Left cardiac atrium (tissue), 4 donors: ENCODE measurements around the gene DOK3. TPM values are rescaled to one million over a fixed set of nuclear protein-coding genes. Genes with fewer than 3 reads are reported as not detected.
"Not testable (repeated sequence)": the region's sequence is repeated elsewhere in the genome, so short reads cannot be mapped to it uniquely, and the experiment has no call there.

Source experiments
- ATAC-seq, 2 donors: fragments of 200-7000 bp; cut with Tn5 transposase; one replicate each; pipeline ENCODE4 v1.9.1; 2020; ENCODE audit warnings: mild to moderate bottlenecking in 2 of 2, moderate library complexity in 2 of 2
- DNase-seq: peaks from one replicate; pipeline ENCODE4 v3.0.0-alpha.2; 2020
- intact Hi-C, 2 donors: fragments of 100-400 bp; cut with DNase I; formaldehyde crosslinking; loops; one replicate each; pipeline versions ENCODE4 v1.14.1 to v1.15.1; 2022 to 2023
- total RNA-seq, 2 donors: library from RNA; stranded (reverse); fragmentation: NEBNext Ultra II Directional; extraction: Animal tissue kit (Norgen Biotek cat#: 25700); gene quantifications; one replicate each; pipeline ENCODE4 v1.2.1, GENCODE V29; 2021
- donor health status: DM: no; HTN: yes; CAD: no.
- donor health status: DM: no; HTN: yes; CAD: no; lungs with severe emphysema.
- donor health status: DM: yes; HTN: yes; CAD: no.
- donor health status: Dilated cardiomyopathy.

The DOK3 gene
- total RNA-seq, 2 donors from 2014 or later, result 5.3 to 9.0 TPM

- ATAC-seq, result no peak
- intact Hi-C loops, result no loop called here
- DNase-seq, result no peak
Measured at GRCh38 chr5:177491429-177491945, 18.1 kb downstream of the DOK3 start.

GRCh38 chr5:177490992-177491391 is 18.6 kb downstream of the DOK3 start:
- ATAC-seq (no peak), DNase-seq (no peak)
- intact Hi-C loops, result no loop called here

DNA sequence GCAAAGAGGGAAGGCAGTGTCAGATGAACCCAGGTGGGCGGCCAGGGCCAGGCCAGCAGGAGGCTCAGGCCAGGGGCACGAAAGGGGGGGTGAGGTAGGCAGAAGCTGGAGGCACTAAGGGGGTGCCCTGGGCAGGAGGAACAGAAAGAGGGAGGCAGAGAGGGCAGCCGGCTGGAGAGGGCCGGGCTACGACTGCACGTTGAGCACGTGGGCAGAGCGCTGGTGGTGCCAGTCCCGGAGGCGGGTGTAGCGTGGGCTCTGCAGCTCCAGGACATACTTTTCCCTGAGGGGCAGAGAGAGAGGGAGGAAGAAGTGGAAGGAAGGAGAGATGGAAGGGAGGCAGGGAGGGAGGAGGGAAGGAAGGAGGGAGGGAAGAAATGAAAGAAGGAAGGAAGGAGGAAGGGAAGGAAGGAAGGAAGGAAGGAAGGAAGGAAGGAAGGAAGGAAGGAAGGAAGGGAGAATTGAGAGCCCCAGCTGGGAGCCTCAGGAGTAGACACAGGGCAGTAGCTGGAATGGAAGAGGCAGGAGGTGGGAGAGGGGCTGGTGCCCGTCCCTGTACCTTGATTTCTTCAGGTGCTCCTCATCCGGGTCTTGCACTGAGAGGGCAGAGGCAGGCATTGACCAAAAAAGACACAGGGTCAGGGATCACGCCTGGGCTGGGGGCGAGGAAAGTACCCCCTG is 19.2 kb downstream of the DOK3 start:
- no peak for DNase-seq
- no peak for ATAC-seq
- intact Hi-C loops, result no loop called here

GRCh38 chr5:177489119-177489716 is 20.4 kb downstream of the DOK3 start:
- ATAC-seq, result no peak
- intact Hi-C loops, result no loop called here
- DNase-seq, result no peak

DNA sequence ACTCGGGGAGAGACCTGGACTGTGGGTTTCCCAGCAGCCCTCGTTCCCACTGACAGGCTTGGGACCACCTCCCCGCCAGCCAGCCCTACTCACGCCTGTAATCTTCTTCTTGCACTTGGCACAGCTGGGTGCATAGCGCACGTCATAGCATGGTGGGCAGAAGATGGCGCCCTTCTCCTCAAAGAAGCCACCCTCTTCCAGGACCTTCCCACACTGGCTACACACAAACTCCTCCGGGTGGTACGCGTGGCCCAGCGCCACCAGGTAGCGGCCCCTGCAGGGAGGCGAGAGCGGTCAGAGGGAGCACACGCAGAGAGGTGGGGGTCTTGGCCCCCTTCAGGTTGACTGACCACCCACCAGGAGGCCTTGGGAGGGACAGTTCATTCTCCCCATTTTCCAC is 21.7 kb downstream of the DOK3 start:
- ATAC-seq (no peak), DNase-seq (no peak)
- intact Hi-C loops, result no loop called here

DNA sequence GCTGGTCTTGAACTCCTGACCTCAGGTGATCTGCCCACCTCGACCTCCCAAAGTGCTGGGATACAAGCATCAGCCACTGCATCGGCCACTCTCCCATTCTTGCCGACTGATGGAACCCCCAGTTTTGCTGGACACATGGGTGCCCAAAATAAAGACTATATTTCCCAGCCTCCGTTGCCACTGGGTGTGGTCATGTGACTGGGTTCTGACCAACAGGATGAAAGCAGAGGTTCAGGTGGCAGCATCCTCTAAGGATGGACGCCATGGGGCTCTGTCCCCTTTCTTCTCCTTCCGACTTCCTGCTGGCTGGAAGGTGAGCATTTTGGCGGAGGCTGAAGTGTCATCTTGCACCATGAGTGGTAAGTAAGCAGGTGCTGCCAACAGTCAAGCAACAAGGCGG is 22.5 kb downstream of the DOK3 start:
- ATAC-seq (no peak), DNase-seq (no peak)
- intact Hi-C loops, result no loop called here

- no peak for DNase-seq
- no peak for ATAC-seq
- intact Hi-C loops, result no loop called here
Measured at GRCh38 chr5:177486256-177486655, 23.4 kb downstream of the DOK3 start.

GRCh38 chr5:177485753-177486152 is 23.9 kb downstream of the DOK3 start:
- DNase-seq, intact Hi-C loops, ATAC-seq: not testable (repeated sequence)

DNA sequence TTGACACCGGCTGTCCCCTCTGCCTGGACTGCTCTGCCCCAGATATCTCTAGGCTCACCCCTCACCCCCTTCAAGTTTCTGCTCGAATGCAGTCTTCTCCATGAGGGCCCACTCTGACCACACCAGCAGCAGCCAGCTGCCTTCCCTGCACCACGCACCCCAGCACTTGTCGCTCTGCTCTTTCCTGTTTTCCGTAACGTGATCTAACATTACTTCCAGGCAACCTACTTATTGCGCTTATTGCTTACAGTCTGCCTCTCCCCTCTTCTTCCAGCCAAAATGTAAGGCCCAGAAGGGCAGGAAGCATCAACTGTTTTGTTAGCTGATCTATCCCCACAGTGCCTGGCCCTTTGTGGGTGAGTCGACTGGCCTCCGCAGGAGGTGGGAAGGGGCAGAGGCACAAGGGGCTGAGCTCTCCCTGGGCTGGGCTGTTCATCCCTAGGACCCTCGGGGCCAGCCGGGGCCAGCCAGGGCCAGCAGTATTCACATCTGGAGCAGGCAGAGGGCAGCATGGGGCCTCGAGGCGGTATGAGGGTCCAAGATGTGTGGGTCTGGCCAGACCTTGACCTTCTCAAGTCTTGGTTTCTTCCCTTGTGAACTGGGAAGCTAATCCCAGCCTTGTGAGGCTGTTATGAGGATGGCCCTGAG is 24.6 kb downstream of the DOK3 start:
- ATAC-seq (no peak), DNase-seq (no peak)
- intact Hi-C loops, result no loop called here

- intact Hi-C loops, result no loop called here
- no peak for DNase-seq
- no peak for ATAC-seq
Measured at GRCh38 chr5:177483994-177484901, 25.4 kb downstream of the DOK3 start.

DNA sequence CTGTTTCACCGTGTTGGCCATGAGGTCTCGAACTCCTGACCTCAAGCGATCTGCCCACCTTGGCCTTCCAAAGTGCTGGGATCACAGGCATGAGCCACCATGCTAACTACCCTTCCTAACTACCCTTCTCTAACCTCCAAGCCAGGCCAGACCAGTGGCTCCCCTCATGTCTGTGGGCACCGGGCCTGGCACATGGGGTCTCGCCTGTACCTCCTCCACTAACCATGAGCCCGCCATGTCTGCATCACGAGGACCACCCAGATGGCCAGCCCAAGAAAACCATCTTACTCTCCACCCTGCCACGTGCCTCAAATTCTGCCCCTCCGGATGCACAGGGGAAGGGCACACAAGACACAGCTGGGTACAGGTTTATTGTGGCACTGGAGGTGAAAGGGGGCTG is 26.6 kb downstream of the DOK3 start:
- no peak for ATAC-seq
- intact Hi-C loops, result no loop called here
- no peak for DNase-seq

DNA sequence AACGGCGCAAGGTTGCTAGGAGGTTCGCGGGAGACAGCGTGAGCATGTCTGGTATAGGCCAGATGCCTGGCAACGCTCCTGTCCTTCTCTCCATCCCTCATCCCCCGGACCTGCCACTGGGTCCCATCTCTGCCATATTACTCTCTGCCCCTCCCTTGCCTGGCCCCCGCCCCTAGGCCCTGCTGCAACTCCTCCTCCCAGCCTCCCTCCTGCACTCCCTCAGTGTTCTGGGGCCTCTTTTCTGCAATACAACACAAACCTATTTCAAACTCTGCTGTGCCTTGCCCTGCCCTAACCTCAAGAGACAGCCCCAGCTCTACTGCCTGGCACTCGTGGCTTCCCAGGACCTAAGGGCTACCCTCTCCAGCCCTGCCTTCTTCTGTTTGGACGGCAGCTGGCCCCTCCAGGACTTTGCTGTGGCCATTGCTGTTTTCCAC is 27.2 kb downstream of the DOK3 start:
- DNase-seq (no peak), ATAC-seq (no peak)
- intact Hi-C loops, result no loop called here

DNA sequence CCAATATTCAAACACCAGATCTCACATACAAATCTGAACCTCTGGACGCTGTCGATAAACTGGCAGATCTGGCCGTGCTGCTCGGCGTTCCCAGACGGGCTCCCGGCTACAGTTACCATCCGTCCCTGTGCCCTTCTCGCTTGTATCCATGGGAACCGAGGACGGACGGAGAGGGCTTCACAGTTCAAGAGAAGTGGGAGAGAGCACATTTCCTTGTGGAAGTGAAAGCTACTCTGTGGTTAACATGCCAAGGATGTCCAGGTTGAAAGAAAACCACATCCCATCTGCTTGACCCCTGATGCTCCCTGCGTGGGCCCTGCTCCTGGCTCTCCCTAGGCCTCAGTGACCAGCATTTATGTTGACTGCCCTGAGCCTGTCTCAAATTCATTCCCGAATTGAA is 29.9 kb downstream of the DOK3 start:
- no peak for DNase-seq
- ATAC-seq, result peak; percentile 8 to 17
- intact Hi-C loops, result no loop called here

GRCh38 chr5:177478711-177479646 is 30.6 kb downstream of the DOK3 start:
- intact Hi-C loops, result no loop called here
- DNase-seq (peak; percentile 90), ATAC-seq (peak; percentile 75 to 94)

GRCh38 chr5:177477701-177478477 is 31.7 kb downstream of the DOK3 start:
- intact Hi-C loops, result no loop called here
- DNase-seq (no peak), ATAC-seq (no peak)

DNA sequence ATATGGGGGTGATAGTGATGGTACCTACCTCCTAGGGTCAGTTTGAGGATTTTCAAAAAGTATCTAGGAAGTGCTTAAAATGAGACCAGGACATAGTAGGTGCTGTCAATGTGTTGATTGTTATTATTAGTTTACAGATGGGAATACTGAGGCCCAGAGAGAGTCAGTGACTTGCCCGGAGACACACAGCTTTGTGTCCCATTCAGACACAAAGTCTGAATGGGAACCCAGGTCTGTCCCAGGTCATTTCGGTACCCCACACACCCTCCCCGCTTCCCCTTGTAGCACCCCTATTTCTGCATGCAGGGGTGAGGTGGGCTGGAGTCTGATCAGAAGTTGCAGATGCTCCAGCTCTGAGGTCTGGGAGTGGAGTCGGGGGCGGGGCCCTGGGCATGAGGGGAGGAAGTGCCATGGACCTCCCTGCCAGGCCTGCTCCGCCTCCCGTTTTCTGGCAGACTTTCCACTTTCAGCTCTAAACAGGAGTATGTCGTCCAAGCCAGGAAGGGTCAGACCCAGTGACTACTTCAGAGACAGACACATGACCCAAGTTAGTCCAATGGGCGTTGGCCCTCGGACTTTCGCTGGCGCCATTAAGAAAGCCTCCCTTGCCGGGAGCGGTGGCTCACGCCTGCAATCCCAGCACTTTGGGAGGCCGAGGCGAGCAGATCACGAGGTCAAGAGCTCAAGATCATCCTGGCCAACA is 32.9 kb downstream of the DOK3 start:
- intact Hi-C loops, result no loop called here
- ATAC-seq (no peak), DNase-seq (peak; percentile 75)
